Epithelial cell of alveolus of lung (primary cell): ENCODE measurements around the gene GATAD1. TPM values are rescaled to one million over a fixed set of nuclear protein-coding genes. Genes with fewer than 3 reads are reported as not detected.

Source experiments
- total RNA-seq: library from RNA; depleted of rRNA; stranded (reverse); fragments of >200 nt; gene quantifications from 2 replicates; pipeline ENCODE4 v1.2.1, GENCODE V29; 2015

The GATAD1 gene, protein sequence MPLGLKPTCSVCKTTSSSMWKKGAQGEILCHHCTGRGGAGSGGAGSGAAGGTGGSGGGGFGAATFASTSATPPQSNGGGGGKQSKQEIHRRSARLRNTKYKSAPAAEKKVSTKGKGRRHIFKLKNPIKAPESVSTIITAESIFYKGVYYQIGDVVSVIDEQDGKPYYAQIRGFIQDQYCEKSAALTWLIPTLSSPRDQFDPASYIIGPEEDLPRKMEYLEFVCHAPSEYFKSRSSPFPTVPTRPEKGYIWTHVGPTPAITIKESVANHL
- 11.9 and 31.1 TPM in 2 replicates for total RNA-seq

DNA sequence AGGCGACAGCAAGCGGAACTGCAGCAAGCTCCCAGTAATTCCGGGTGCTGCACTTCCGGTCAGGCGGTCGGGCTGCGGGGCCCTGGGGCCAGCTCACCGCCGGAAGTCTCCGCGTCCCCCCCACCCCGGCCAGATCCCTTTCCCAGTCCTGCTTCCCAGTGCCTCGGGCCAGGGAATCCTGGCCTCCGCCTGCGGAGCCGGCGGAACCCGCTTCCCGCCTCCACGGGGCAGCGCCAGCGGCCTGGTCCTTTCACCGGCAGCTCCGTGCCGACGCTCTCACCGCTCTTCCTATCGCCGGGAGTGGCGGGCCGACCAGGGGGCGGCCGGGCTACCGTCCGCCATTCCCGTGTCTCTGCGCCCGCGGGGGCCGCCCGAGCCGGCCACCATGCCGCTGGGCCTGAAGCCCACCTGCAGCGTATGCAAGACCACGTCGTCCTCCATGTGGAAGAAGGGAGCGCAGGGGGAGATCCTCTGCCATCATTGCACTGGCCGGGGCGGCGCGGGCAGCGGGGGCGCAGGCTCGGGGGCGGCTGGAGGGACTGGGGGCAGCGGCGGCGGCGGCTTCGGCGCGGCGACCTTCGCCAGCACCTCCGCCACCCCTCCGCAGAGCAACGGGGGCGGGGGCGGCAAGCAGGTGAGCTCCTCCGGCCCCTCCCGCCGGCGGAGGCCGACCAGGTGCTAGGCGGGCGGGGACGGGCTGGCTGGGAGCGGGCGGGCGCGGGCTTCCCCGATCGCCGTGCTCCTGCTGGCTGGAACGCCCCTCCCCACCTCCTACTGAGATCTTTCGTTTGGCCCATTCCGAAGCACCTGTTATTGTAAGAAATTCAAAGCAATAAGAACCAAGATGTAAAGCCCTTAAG is at the start of gene GATAD1:
TSS of gene GATAD1 (plus strand) at position 138 of the 860 bp plus-strand sequence. CDS start at position 386, 248 bp downstream.

DNA sequence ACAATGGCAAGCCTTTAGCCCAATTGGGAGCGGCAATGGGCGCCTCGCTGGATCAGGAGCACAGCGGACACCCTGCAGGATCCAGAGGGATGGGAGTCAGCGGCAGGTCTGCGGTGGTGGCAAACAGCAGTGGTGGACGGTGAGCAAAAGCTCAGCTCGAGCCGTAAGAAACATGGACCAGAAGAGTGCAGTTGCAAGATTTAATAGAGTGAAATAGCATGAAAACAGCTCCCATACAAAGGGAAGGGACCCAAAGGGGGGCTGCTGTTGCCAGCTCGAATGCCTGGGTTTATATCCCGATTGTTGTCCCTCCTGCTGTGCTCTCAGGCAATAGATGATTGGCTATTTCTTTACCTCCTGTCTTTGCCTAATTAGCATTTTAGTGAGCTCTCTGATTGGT is 30.4 kb downstream of the GATAD1 start, which contains the start of gene ERVW-1:
TSS of gene ERVW-1 (minus strand) at position 266 of the 400 bp plus-strand sequence. CDS start 7,565 bp downstream, outside the sequence.

Other genes starting within 250 kb of the GATAD1 start
- 12.0 and 33.0 TPM in 2 replicates for gene KRIT1, start 201.6 kb upstream of the GATAD1 start, total RNA-seq
- 18.9 and 20.9 TPM in 2 replicates for gene ANKIB1, start 201.5 kb upstream of the GATAD1 start, total RNA-seq
- gene ERVW-1, start 30.5 kb downstream of the GATAD1 start, total RNA-seq = 0.16 TPM in 1 of 2 replicates, not detected in the other
- gene PEX1, start 81.0 kb downstream of the GATAD1 start, total RNA-seq = 8.1 and 9.3 TPM in 2 replicates
- 4.5 and 9.4 TPM in 2 replicates for gene RBM48, start 81.3 kb downstream of the GATAD1 start, total RNA-seq
- gene FAM133B, start 142.9 kb downstream of the GATAD1 start, total RNA-seq = 12.2 and 17.6 TPM in 2 replicates